DMS79 (cell line): ENCODE results near the gene TNIP1.

Experiments
- DNase-seq: peaks from one replicate; lab custom pipeline; 2025; lab: John Stamatoyannopoulos, UW

The TNIP1 gene

GRCh38 chr5:151082282-151082902 lies 1.6 kb upstream of the TNIP1 start:
- no peak for DNase-seq

GRCh38 chr5:151081431-151082281 lies 822 bp upstream of the TNIP1 start:
- no peak for DNase-seq

GRCh38 chr5:151079838-151080612 lies 809 bp downstream of the TNIP1 start:
- no peak for DNase-seq

GRCh38 chr5:151078490-151079262 lies 2.2 kb downstream of the TNIP1 start:
- no peak for DNase-seq

- no peak for DNase-seq
Measured at GRCh38 chr5:151077967-151078366, 2.9 kb downstream of the TNIP1 start.

GRCh38 chr5:151077419-151077818 lies 3.4 kb downstream of the TNIP1 start:
- DNase-seq, result no peak

GRCh38 chr5:151076616-151077015 lies 4.2 kb downstream of the TNIP1 start:
- DNase-seq, result no peak

- DNase-seq, result no peak
Measured at GRCh38 chr5:151075698-151076331, 5.0 kb downstream of the TNIP1 start.

GRCh38 chr5:151074557-151074956 lies 6.3 kb downstream of the TNIP1 start:
- no peak for DNase-seq

GRCh38 chr5:151073280-151073679 lies 7.6 kb downstream of the TNIP1 start:
- DNase-seq, result no peak

GRCh38 chr5:151072630-151073025 lies 8.2 kb downstream of the TNIP1 start:
- DNase-seq, result no peak

GRCh38 chr5:151071848-151072629 lies 8.8 kb downstream of the TNIP1 start:
- no peak for DNase-seq

- no peak for DNase-seq
Measured at GRCh38 chr5:151071021-151071420, 9.8 kb downstream of the TNIP1 start.

- DNase-seq, result no peak
Measured at GRCh38 chr5:151070449-151070848, 10.4 kb downstream of the TNIP1 start.

GRCh38 chr5:151068433-151069197 lies 12.2 kb downstream of the TNIP1 start:
- peak; percentile 26 for DNase-seq

GRCh38 chr5:151067632-151068432 lies 13.0 kb downstream of the TNIP1 start:
- no peak for DNase-seq

GRCh38 chr5:151066920-151067319 lies 13.9 kb downstream of the TNIP1 start:
- DNase-seq, result no peak

- no peak for DNase-seq
Measured at GRCh38 chr5:151065609-151066008, 15.2 kb downstream of the TNIP1 start.

GRCh38 chr5:151064916-151065499 lies 15.8 kb downstream of the TNIP1 start:
- DNase-seq, result no peak
